K562 (cell line): ENCODE results near the gene SSU72. TPM values are rescaled to one million over a fixed set of nuclear protein-coding genes. Genes with fewer than 3 reads are reported as not detected.

Source experiments
- ATAC-seq: fragments of 200-7000 bp; cut with Tn5 transposase; 3 replicates; pipeline ENCODE4 v1.9.1; 2020; ENCODE audit warnings: moderate library complexity
- BruUV-seq: library from RNA; stranded (reverse); fragments of 400-500 nt; replicated peaks from 2 replicates; lab custom pipeline; 2021; lab: Mats Ljungman, UMichigan
- CTCF ChIA-PET: fragments of 300-600 bp; formaldehyde crosslinking; extraction: SDS; loops from one replicate; lab custom pipeline; 2021; ENCODE audit warnings: low intra/inter-chr PET ratio; lab: Yijun Ruan, JAX
- POLR2A ChIA-PET: fragments of 300-600, 350-650 bp; sonication (Branson Sonifier 250); formaldehyde crosslinking; extraction: SDS; loops from one replicate; lab custom pipeline; 2021; ENCODE audit warnings: antibody characterized with exemption, inconsistent platforms; lab: Yijun Ruan, JAX
- DNase-seq, 4 experiments: peaks; one replicate each; pipeline versions ENCODE4 v3.0.0 to v3.0.0-alpha.2; 2011 to 2018; ENCODE audit warnings: low spot score in 3 of 4, mixed read lengths in 3 of 4; ENCODE audit errors: extremely low read depth in 1 of 4
- FAIRE-seq: peaks from 2 replicates; lab custom pipeline; 2011; peaks lifted over from hg19 to GRCh38; lab: Jason Lieb, UNC
- H2AFZ ChIP-seq: 2 replicates; pipeline ENCODE4 v1.6.0; 2011; ENCODE audit warnings: low read depth, low read length, control low read depth, inconsistent platforms
- H3K27ac ChIP-seq: fragments of 200-600 bp; 3 replicates; pipeline ENCODE4 v1.8.0; 2011; ENCODE audit warnings: low read depth, mild to moderate bottlenecking, control low read depth, inconsistent platforms, low read length, moderate library complexity, mixed read lengths; ENCODE audit errors: extremely low read depth
- H3K27me3 ChIP-seq, 2 experiments: fragments of 300-600 bp in 1 of 2; 2 replicates in 1 of 2; 3 replicates in 1 of 2; pipeline versions ENCODE4 v1.6.0 to v1.8.0; 2011; ENCODE audit warnings: inconsistent platforms in 2 of 2, low read length in 2 of 2, mild to moderate bottlenecking in 1 of 2, mixed read lengths in 1 of 2, moderate library complexity in 1 of 2; ENCODE audit not compliant: control insufficient read depth in 2 of 2, insufficient read depth in 2 of 2
- H3K36me3 ChIP-seq: fragments of 300-600 bp; 3 replicates; pipeline ENCODE4 v1.8.0; 2011; ENCODE audit warnings: mild to moderate bottlenecking, low read length, inconsistent platforms; ENCODE audit not compliant: control insufficient read depth, insufficient read depth
- H3K4me1 ChIP-seq, 2 experiments: fragments of 200-600 bp in 1 of 2; replicated peaks in 1 of 2; 2 replicates in 1 of 2; 3 replicates in 1 of 2; pipeline versions ENCODE4 v1.5.1 to v1.8.0; 2011; ENCODE audit warnings: inconsistent platforms in 2 of 2, low read length in 2 of 2, mild to moderate bottlenecking in 1 of 2, mixed read lengths in 1 of 2, moderate library complexity in 1 of 2; ENCODE audit not compliant: control insufficient read depth in 2 of 2, insufficient read depth in 2 of 2
- H3K4me2 ChIP-seq: 2 replicates; pipeline ENCODE4 v1.6.1; 2011; ENCODE audit warnings: low read length, control low read depth, inconsistent platforms, mixed read lengths; ENCODE audit not compliant: insufficient read depth
- H3K4me3 ChIP-seq: fragments of 200-600 bp; sonication (generic), shearing (Covaris generic); 2 replicates; pipeline ENCODE4 v1.5.1; 2016; ENCODE audit warnings: control low read depth, inconsistent platforms
- H3K79me2 ChIP-seq: fragments of 200-600 bp; 3 replicates; pipeline ENCODE4 v1.8.0; 2011; ENCODE audit warnings: low read length, inconsistent platforms; ENCODE audit not compliant: control insufficient read depth, insufficient read depth
- H3K9ac ChIP-seq, 2 experiments: 2 replicates each; pipeline versions ENCODE4 v1.6.0 to v1.6.1; 2011; ENCODE audit warnings: low read depth in 2 of 2, low read length in 2 of 2, control low read depth in 1 of 2, inconsistent platforms in 1 of 2, mild to moderate bottlenecking in 1 of 2, mixed read lengths in 1 of 2; ENCODE audit not compliant: insufficient read depth in 1 of 2
- H3K9me1 ChIP-seq: one replicate; pipeline ENCODE4 v1.6.0; 2011; ENCODE audit warnings: inconsistent platforms, mild to moderate bottlenecking, low read length, moderate library complexity; ENCODE audit not compliant: control insufficient read depth, insufficient read depth
- H3K9me3 ChIP-seq: replicated peaks from 2 replicates; pipeline ENCODE4 v1.5.1; 2011; ENCODE audit warnings: low read depth, low read length, inconsistent platforms; ENCODE audit not compliant: control insufficient read depth, insufficient read depth
- H4K20me1 ChIP-seq: replicated peaks from 2 replicates; pipeline ENCODE4 v1.6.1; 2011; ENCODE audit warnings: low read length, inconsistent platforms, mixed read lengths; ENCODE audit not compliant: control insufficient read depth, insufficient read depth
- MYNN ChIP-seq, 2 experiments: sonication (generic); formaldehyde crosslinking in 1 of 2; IDR thresholded peaks; 2 replicates each; pipeline versions ENCODE4 v1.5.0 to v1.6.1; 2016 to 2020; ENCODE audit warnings: antibody characterized with exemption in 1 of 2, missing genetic modification reagents in 1 of 2
- NR3C1 ChIP-seq: sonication (generic); formaldehyde crosslinking; IDR thresholded peaks from 2 replicates; pipeline ENCODE4 v1.8.1; 2022; ENCODE audit warnings: missing genetic modification reagents
- RAD21 ChIP-seq, 2 experiments: fragments of 250-450 bp in 1 of 2; fragments of 450-650 bp in 1 of 2; sonication (Bioruptor Pico) in 1 of 2; formaldehyde crosslinking in 1 of 2; IDR thresholded peaks in 1 of 2; conservative IDR thresholded peaks in 1 of 2; 2 replicates each; pipeline versions ENCODE4 v1.4.0 to v1.8.0; 2020 to 2022; ENCODE audit warnings: mild to moderate bottlenecking in 2 of 2, moderate library complexity in 1 of 2
- RBM22 ChIP-seq: fragments of 200-400 bp; formaldehyde crosslinking; IDR thresholded peaks from 2 replicates; pipeline ENCODE4 v1.6.1; 2018; ENCODE audit warnings: low read length, low read depth; ENCODE audit not compliant: poor library complexity, severe bottlenecking
- SRSF1 ChIP-seq: fragments of 200-400 bp; formaldehyde crosslinking; IDR thresholded peaks from 2 replicates; pipeline ENCODE4 v1.6.1; 2017; ENCODE audit warnings: mild to moderate bottlenecking, low read depth, low read length, moderate library complexity
- ZNF584 ChIP-seq: fragments of 200-800 bp; sonication (Bioruptor generic); IDR thresholded peaks from 2 replicates; pipeline ENCODE4 v1.6.1; 2016; ENCODE audit warnings: low read depth, mild to moderate bottlenecking, missing genetic modification characterization, missing compliant biosample characterization
- WGBS: fragments of 100-300 bp; shearing (Covaris generic); methylation state at CpG from one replicate; pipeline ENCODE4 v1.1.6; 2016; ENCODE audit warnings: low coverage, mixed read lengths; ENCODE audit not compliant: insufficient coverage; ENCODE audit errors: missing lambda C conversion rate; 5-methylcytosine and 5-hydroxymethylcytosine counted together
- in situ Hi-C: fragments of 300-500 bp; cut with MboI; formaldehyde crosslinking; loops from 4 replicates; pipeline ENCODE4 v1.15.0; 2018; ENCODE audit warnings: inconsistent platforms, mixed read lengths
- intact Hi-C: fragments of 100-400 bp; cut with micrococcal nuclease; formaldehyde crosslinking; loops from 2 replicates; pipeline ENCODE4 v1.14.2; 2022
- polyA plus RNA-seq, 8 experiments: library from polyadenylated mRNA; depleted of rRNA in 4 of 8; stranded (reverse) in 5 of 8; unstranded in 3 of 8; fragments of >200 nt; fragmentation: Nextera tagmentation in 2 of 8; fragmentation: Illumina TruSeq in 1 of 8; extraction: Ambion mirVana in 2 of 8; extraction: Trizol in 1 of 8; gene quantifications; 2 replicates each; pipeline versions ENCODE4 v1.2.1 to v1.2.3, GENCODE V29; 2011 to 2014; ENCODE audit warnings: inconsistent platforms in 1 of 8, missing spikeins in 1 of 8
- total RNA-seq, 7 experiments: library from RNA; depleted of rRNA in 6 of 7; stranded (reverse); fragments of >200 nt in 6 of 7; fragmentation: Illumina TruSeq in 2 of 7; extraction: Trizol in 2 of 7; gene quantifications; 2 replicates each; pipeline versions ENCODE4 v1.2.1 to v1.2.3, GENCODE V29; 2011 to 2021; ENCODE audit warnings: low replicate concordance in 1 of 7
- TF ChIP-seq, protein P1 (sequence below): sonication (generic); IDR thresholded peaks from 2 replicates; pipeline ENCODE4 v1.6.1; 2016
- TF ChIP-seq, protein P2 (sequence below): IDR thresholded peaks from 2 replicates; pipeline ENCODE4 v1.6.1; 2011; ENCODE audit not compliant: insufficient read length; ENCODE audit errors: extremely low read depth
- TF ChIP-seq, protein P3 (sequence below): fragments of 250-450 bp; sonication (Bioruptor Pico); IDR thresholded peaks from 2 replicates; pipeline ENCODE4 v1.9.0; 2021; ENCODE audit warnings: mild to moderate bottlenecking, inconsistent platforms

The SSU72 gene
- total and polyA plus RNA-seq, 9 of the 15 experiments (the other 6 are each of a cell fraction or from before 2014, with no cell fraction given): 70.8 to 201 (median 94.6) TPM

DNA sequence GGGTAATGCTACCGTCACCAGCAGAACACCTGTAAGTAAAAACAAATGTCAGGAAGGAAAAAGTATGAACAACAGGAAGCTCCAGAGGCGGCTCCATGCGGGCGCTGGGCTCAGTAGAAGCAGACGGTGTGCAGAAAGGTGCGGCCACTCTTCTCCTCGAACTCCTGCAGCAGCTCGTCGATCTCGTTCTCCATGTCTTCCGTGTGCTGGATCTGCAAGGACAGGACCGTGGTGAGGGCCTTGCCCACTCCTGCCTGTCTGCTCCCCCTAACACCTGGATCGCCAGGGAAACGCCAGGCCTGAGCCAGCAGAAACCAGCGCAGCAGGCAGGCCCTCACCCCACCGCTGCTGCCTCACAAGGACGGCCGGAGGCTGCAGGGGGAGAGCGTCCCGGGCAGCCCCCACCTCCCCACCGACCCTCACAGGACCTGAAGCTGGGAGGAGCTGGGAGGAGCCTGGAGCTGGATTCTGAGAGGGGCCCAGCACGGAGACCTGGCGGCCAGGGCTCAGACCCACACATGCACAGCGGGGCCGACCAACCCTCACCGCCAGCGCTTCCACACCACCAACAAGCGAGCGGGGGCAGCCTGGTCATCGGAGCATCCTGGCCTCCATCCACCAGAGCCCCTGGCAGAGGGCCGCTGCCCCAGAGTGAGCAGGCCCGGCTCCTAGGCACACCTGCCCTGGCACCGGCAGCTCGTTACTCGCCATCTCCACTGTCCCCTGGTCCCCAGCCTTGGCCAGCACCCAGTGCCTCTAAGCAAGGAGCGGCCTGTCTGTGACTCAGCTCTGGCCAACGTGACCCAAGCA lies 32.5 kb downstream of the SSU72 start:
- ATAC-seq: no peak
- Histone ChIP-seq H3K9ac (no peak overlapping the region), H2AFZ (no peak overlapping the region), H3K27me3 (no peaks in the 10 kb centered on the region), H3K4me2 (no peak overlapping the region), H3K9me3 (no peaks in the 10 kb centered on the region; the same call in 1 of the 2 replicates), H4K20me1 (peaks cover 3% of the 10 kb centered on the region; the same call in 1 of the 2 replicates), H3K36me3 (peaks cover 73% of the 10 kb centered on the region), H3K9me1 (no peaks in the 10 kb centered on the region), H3K4me1 (peaks cover 0 to 37% of the 10 kb centered on the region in 2 experiments; a peak in 2 of 5 replicates), H3K27ac (no peak overlapping the region), H3K79me2 (0 out of 3 replicates have a peak, but pooled peaks cover 2% of the 10 kb centered on the region), H3K4me3 (no peak overlapping the region)
- no peak for FAIRE-seq
- in situ Hi-C loops (no loop called here), intact Hi-C loops (no loop called here)
- ChIA-PET POLR2A (no interaction called here), CTCF (no interaction called here)
- DNase-seq: no peak
- TF ChIP-seq, protein P1, sequence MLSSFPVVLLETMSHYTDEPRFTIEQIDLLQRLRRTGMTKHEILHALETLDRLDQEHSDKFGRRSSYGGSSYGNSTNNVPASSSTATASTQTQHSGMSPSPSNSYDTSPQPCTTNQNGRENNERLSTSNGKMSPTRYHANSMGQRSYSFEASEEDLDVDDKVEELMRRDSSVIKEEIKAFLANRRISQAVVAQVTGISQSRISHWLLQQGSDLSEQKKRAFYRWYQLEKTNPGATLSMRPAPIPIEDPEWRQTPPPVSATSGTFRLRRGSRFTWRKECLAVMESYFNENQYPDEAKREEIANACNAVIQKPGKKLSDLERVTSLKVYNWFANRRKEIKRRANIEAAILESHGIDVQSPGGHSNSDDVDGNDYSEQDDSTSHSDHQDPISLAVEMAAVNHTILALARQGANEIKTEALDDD: no peak
- TF ChIP-seq MYNN (IDR thresholded peaks at IDR 0.05) (no peak), MYNN (CRISPR knock-in tag; IDR thresholded peaks at IDR 0.05) (no peak), ZNF584 (CRISPR knock-in tag) (no peak), RBM22 (peak; percentile 72), RAD21 (CRISPR knock-in tag; conservative IDR thresholded peaks at IDR 0.05 in 1 of 2, IDR thresholded peaks at IDR 0.05 in 1 of 2) (no peak), NR3C1 (CRISPR knock-in tag) (no peak), SRSF1 (no peak)
- TF ChIP-seq, protein P2, sequence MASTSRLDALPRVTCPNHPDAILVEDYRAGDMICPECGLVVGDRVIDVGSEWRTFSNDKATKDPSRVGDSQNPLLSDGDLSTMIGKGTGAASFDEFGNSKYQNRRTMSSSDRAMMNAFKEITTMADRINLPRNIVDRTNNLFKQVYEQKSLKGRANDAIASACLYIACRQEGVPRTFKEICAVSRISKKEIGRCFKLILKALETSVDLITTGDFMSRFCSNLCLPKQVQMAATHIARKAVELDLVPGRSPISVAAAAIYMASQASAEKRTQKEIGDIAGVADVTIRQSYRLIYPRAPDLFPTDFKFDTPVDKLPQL: no peak
- TF ChIP-seq, protein P3, sequence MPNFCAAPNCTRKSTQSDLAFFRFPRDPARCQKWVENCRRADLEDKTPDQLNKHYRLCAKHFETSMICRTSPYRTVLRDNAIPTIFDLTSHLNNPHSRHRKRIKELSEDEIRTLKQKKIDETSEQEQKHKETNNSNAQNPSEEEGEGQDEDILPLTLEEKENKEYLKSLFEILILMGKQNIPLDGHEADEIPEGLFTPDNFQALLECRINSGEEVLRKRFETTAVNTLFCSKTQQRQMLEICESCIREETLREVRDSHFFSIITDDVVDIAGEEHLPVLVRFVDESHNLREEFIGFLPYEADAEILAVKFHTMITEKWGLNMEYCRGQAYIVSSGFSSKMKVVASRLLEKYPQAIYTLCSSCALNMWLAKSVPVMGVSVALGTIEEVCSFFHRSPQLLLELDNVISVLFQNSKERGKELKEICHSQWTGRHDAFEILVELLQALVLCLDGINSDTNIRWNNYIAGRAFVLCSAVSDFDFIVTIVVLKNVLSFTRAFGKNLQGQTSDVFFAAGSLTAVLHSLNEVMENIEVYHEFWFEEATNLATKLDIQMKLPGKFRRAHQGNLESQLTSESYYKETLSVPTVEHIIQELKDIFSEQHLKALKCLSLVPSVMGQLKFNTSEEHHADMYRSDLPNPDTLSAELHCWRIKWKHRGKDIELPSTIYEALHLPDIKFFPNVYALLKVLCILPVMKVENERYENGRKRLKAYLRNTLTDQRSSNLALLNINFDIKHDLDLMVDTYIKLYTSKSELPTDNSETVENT (CRISPR knock-in tag): no peak
- 97% methylated on average over 33 of the region's 37 CpGs for WGBS
- BruUV-seq: no TSS peak
